ENCODE results near the gene LRSAM1.

LRSAM1 gene

DNA sequence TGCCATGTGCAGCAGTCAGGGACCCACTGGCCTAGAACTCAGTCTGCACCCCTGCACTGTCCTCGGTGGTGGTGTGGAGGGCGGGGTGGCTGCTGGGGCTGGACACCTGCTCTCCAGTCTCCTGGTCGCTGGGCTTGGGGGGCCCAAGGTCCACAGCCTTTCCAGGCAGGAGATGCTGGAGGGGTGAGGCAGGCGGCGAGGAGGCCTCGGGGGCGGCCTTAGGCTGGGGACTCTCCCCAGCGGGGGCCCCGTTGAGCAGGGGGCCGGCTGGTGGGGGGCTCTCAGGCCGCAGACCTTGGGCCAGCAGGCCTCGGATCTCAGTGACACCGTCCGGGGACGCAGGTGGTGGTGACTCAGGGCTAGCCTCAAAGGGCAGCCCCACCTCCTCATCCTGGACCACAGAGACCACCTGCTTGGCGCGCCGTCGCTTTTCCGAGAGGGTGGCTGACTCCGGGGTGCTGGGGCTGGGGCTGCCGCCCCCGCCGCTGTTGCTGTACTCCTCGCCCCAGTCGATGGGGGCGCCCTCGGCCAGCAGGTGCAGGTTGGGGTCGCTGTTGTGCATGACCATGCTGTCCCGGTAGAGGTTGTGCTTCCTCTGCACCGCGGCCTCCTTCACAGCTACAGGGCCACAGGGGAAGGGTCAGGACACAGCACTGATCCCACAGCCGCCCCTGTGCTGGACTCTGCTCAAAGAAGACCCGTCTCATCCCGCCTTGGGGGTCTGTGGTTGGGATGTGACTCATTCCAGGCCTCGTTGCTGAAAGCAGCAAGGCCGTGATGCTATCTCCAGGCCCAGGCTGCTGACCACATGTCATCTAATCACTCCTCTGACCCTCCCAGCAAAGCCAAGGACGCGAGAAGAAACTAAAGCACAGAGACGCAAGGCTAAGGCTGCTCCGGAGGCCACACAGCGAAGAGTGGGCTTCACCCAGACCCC is 55.8 kb downstream of the LRSAM1 start:
- Histone ChIP-seq H3K9me3 (ENCODE audit: insufficient read depth, low read length, severe bottlenecking) (no peaks in the 10 kb centered on the region), H2AFZ (ENCODE audit: low read depth, low read length) (no peak overlapping the region), H3K4me1 (ENCODE audit: insufficient read depth, low read length) (no peaks in the 10 kb centered on the region), H3K79me2 (ENCODE audit: insufficient read depth, low read length) (no peaks in the 10 kb centered on the region), H3K36me3 (ENCODE audit: insufficient read depth, low read length) (no peaks in the 10 kb centered on the region), H3K9ac (ENCODE audit: low read depth, low read length) (no peak overlapping the region), H4K20me1 (ENCODE audit: insufficient read depth, low read length) (no peaks in the 10 kb centered on the region; the same call in 1 of the 2 replicates), H3K27ac (ENCODE audit: low read length) (no peak overlapping the region), H3K4me2 (ENCODE audit: insufficient read depth, low read length) (no peak overlapping the region), H3K27me3 (ENCODE audit: insufficient read depth, low read length, poor library complexity) (no peaks in the 10 kb centered on the region), H3K4me3 (ENCODE audit: low read depth in 1 of 2, low read length in 2 of 2) (no peak overlapping the region)
- DNase-seq (no peak), ATAC-seq (ENCODE audit: insufficient read depth, low read depth) (no peak)
- no peak for TF ChIP-seq EZH2 (IDR thresholded peaks at IDR 0.05; ENCODE audit: borderline replicate concordance, low read depth, low read length, severe bottlenecking)
- TF ChIP-seq, protein P1, sequence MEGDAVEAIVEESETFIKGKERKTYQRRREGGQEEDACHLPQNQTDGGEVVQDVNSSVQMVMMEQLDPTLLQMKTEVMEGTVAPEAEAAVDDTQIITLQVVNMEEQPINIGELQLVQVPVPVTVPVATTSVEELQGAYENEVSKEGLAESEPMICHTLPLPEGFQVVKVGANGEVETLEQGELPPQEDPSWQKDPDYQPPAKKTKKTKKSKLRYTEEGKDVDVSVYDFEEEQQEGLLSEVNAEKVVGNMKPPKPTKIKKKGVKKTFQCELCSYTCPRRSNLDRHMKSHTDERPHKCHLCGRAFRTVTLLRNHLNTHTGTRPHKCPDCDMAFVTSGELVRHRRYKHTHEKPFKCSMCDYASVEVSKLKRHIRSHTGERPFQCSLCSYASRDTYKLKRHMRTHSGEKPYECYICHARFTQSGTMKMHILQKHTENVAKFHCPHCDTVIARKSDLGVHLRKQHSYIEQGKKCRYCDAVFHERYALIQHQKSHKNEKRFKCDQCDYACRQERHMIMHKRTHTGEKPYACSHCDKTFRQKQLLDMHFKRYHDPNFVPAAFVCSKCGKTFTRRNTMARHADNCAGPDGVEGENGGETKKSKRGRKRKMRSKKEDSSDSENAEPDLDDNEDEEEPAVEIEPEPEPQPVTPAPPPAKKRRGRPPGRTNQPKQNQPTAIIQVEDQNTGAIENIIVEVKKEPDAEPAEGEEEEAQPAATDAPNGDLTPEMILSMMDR (IDR thresholded peaks at IDR 0.05; ENCODE audit: borderline replicate concordance, extremely low read depth, low read length, poor library complexity, severe bottlenecking) = no peak

- TF ChIP-seq, protein P1 (IDR thresholded peaks at IDR 0.05; ENCODE audit: borderline replicate concordance, extremely low read depth, low read length, poor library complexity, severe bottlenecking) = no peak
- no peak for TF ChIP-seq EZH2 (IDR thresholded peaks at IDR 0.05; ENCODE audit: borderline replicate concordance, low read depth, low read length, severe bottlenecking)
- Histone ChIP-seq H3K9ac (ENCODE audit: low read depth, low read length) (no peak overlapping the region), H3K79me2 (ENCODE audit: insufficient read depth, low read length) (no peaks in the 10 kb centered on the region), H3K9me3 (ENCODE audit: insufficient read depth, low read length, severe bottlenecking) (no peaks in the 10 kb centered on the region), H2AFZ (ENCODE audit: low read depth, low read length) (no peak overlapping the region), H3K27me3 (ENCODE audit: insufficient read depth, low read length, poor library complexity) (no peaks in the 10 kb centered on the region), H3K4me3 (ENCODE audit: low read depth in 1 of 2, low read length in 2 of 2) (no peak overlapping the region), H3K36me3 (ENCODE audit: insufficient read depth, low read length) (no peaks in the 10 kb centered on the region), H3K27ac (ENCODE audit: low read length) (no peak overlapping the region), H4K20me1 (ENCODE audit: insufficient read depth, low read length) (no peaks in the 10 kb centered on the region; the same call in 1 of the 2 replicates), H3K4me1 (ENCODE audit: insufficient read depth, low read length) (no peaks in the 10 kb centered on the region), H3K4me2 (ENCODE audit: insufficient read depth, low read length) (no peak overlapping the region)
- ATAC-seq (ENCODE audit: insufficient read depth, low read depth) (no peak), DNase-seq (no peak)
Observed at GRCh38 chr9:127507751-127508648, 56.7 kb downstream of the LRSAM1 start.

GRCh38 chr9:127508901-127509260 is 57.6 kb downstream of the LRSAM1 start:
- no peak overlapping the region for H3K4me2 ChIP-seq (ENCODE audit: insufficient read depth, low read length)
- TF ChIP-seq, protein P1 (IDR thresholded peaks at IDR 0.05; ENCODE audit: borderline replicate concordance, extremely low read depth, low read length, poor library complexity, severe bottlenecking) = no peak
- TF ChIP-seq EZH2 (IDR thresholded peaks at IDR 0.05; ENCODE audit: borderline replicate concordance, low read depth, low read length, severe bottlenecking) = no peak
- ATAC-seq (ENCODE audit: insufficient read depth, low read depth) (no peak), DNase-seq (no peak)
- H3K79me2 ChIP-seq (ENCODE audit: insufficient read depth, low read length) = no peaks in the 10 kb centered on the region
- H3K27me3 ChIP-seq (ENCODE audit: insufficient read depth, low read length, poor library complexity) = no peaks in the 10 kb centered on the region
- H3K36me3 ChIP-seq (ENCODE audit: insufficient read depth, low read length) = no peaks in the 10 kb centered on the region
- H3K27ac ChIP-seq (ENCODE audit: low read length) = no peak overlapping the region
- H3K9me3 ChIP-seq (ENCODE audit: insufficient read depth, low read length, severe bottlenecking) = no peaks in the 10 kb centered on the region
- no peak overlapping the region for H3K9ac ChIP-seq (ENCODE audit: low read depth, low read length)
- H3K4me3 ChIP-seq (ENCODE audit: low read depth in 1 of 2, low read length in 2 of 2) = no peak overlapping the region
- H3K4me1 ChIP-seq (ENCODE audit: insufficient read depth, low read length) = no peaks in the 10 kb centered on the region
- H4K20me1 ChIP-seq (ENCODE audit: insufficient read depth, low read length) = no peaks in the 10 kb centered on the region; the same call in 1 of the 2 replicates
- no peak overlapping the region for H2AFZ ChIP-seq (ENCODE audit: low read depth, low read length)

Data from DND-41 (cell line).